Measurements from ENCODE around the gene LTO1.
"Not testable (repeated sequence)": the region's sequence is repeated elsewhere in the genome, so short reads cannot be mapped to it uniquely, and the experiment has no call there.

LTO1 gene

DNA sequence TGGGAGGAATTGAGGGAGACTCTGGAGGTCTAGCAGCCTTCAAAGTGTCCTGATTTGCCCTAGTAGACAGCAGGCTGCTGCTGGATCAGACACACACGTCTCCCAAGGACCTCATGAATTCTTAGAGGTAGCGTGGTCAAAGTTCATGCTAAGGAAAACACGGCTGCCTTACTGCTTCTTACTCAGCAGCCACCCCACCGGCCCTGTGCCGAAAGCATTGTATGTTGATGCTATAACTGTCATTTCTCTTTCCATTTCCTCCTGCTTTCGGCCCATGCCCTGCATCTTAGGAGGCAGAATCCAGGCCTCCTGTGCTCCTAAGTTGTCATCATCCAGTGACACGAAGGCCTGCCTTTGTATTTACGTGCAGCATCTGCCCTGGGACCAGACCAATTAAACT, 44.7 kb downstream of the LTO1 start:
- DNase-seq, result no peak

DNA sequence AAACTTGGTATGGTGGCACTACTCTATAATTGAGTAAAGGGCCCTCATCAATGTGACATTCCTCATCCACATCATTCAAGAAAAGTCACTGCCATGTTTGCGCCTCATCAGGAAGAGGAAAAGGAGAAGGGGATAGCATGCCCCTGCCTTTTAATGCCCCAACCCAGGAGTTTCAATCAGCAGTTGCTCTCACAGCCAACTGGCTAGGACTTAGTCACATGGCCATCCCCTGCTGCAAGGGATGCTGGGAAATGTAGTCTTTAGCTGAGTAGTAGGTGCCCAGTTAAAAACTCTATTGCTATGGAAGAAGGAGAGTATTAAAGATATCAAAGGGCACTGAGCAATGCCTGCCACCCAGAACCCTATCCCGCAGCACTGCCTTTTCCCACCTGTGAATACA, 45.1 kb downstream of the LTO1 start:
- no peak for DNase-seq

DNA sequence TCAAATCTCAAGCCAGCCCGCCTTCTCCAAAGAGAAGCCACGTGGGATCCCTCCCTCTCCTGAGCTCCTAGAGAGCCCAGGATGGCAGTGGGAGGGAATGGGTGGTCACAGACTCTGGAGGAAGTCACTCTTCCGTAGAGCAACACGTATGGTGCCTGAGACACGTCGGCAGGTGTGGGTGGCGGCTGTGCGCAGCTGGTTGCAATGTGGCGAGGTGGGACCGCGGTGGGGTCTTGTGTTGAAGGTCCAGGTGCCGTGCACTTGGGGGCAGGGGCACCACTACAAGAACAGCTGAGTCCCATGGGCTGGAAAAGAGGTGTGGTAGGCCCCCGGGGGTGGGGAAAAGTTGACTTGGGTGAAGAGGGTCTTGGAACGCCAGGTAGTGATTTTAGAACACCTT, 47.6 kb downstream of the LTO1 start:
- DNase-seq, result no peak

DNA sequence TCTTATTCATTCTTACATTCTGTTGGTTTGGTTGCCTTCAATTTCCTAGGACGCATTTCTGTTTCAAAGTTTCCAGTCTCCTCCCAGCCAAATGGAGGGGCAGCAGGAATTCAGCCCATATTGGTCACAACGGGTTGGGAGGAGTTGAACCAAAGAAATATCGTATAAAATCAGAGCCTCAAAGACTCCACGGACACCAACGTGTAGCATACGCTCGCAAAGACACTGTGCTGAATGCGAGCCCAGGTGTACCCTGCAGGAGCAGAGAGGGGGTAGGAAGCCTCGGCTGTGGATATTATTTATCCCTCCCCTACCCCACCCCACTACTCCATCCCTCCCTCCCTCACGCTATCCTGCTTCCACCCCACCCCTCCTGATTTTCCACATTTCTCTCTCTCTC, 49.7 kb downstream of the LTO1 start:
- DNase-seq, result no peak

DNA sequence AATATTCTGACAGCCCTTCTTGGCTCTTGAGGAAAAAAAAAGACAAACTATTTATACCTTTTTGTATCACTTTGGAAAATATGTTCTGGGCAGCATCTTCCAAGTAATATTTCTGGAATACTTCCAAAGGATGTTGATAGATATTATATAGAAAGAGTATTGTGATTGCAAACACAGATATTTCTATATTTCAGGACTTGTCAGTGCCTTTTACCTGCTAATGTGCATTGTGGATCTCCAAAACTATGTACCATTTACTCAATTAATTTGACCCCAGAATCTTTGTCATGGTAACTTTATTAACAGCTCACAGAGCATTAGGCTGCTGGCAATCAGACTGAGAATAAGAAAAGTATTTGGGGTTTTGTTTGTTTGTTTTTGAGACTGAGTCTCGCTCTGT, 50.9 kb downstream of the LTO1 start:
- no peak for DNase-seq

DNA sequence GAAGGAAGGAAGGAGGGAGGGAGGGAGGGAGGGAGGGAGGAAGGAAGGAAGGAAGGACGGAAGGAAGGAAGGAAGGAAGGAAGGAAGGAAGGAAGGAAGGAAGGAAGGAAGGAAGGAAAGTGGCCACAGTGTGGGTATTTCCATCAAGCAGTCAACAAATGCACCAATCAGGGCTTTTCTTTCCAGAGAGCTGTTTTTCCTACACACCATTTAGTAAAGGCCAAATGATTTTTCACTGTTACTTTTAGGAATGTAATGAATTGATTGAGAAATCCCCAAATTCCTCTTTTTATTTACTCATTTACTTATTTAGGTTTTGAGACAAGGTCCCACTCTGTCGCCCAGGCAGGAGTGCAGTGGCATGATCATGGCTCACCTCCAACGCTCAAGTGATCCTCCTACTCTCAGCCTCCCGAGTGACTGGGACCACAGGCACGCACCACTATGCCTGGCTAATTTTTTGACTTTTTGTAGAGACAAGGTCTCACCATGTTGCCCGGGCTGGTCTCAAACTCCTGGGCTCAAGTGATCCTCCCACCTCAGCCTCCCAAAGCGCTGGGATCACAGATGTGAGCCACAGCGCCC, 53.0 kb downstream of the LTO1 start:
- not testable (repeated sequence) for DNase-seq

DNA sequence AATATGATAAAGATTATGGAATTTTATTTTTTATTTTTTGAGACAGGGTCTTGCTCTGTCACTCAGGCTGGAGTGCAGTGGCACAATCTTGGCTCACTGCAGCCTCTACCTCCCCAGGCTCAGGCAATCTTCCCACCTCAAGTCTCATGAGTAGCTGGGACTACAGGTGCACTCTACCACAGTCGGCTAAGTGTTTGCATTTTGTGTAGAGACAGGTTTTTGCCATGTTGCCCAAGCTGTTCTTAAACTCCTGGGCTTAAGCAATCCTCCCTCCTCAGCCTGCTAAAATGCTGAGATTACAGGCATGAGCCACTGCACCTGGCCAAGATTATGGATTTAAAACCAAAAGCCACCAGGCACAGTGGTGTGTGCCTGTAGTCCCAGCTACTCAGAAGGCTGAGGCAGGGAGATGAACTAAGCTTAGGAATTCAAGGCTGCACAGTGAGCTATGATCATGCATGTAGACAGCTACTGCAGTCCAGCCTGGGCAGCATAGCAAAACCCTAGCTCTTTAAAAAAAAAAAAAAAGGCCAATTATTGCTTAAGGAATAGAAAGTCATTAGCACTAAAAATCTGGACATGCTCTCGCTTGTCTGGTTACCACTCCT, 54.4 kb downstream of the LTO1 start:
- DNase-seq, result no peak

DNA sequence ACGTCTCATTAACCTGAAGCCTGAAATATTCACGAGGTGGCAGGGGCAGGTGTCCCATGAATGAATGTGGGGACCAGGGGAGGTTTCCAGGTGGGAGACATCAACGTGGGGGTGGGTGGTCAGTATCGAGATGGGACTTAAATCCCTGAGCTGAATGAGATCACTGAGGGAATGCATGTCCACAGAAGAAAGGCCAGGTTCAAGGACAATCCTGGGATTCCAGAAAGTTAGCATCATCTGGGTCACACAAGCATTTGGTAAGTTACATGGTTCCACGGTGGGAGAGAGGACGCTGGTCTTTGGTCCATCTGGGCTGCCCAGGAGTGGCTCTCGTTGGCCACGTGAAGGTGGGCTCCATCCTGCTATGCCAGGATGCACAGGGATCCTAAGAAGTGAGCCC, 56.9 kb downstream of the LTO1 start:
- DNase-seq, result no peak

DNA sequence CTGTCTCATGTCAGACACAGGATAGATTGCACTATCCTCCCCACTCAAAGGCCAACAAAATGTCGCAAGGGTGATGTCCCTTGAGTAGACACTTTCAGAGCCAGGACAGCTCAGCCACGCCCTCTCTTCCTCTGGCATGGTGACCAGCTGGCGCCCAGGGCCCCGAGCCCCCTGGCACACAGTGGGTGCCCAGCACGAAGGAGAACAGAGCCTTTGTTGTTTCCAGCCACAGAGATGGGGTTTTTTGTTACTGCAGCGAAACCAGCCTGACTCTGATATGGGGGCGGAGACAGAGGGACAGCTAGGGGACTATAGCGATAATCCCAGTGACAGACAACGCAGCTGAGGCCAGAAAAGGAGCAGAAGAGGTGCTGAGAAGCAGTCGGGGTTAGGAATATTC, 57.5 kb downstream of the LTO1 start:
- no peak for DNase-seq

DNA sequence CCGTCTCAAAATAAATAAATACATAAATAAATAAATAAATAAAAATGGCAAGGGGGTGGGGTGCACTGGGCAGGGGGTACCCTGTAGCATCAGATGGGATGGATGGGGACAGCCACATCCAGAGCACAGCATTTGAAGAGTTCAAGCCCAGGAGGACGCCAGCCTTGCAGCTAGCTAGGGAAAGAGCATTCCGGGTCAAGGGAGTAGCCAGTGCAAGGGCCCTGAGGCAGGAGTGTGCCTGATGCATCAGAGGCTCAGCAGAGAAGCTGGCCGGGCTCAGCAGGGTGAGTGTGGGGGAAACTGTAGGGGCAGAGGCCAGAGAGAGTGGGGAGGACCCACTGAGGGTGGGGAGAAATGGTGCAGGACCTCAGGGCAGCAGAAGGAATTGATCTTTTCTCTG, 57.9 kb downstream of the LTO1 start:
- no peak for DNase-seq

Data from C1 segment of cervical spinal cord (tissue), 14 donors.